Osteocyte (in vitro differentiated cells): Measurements from ENCODE around the gene LOXL1. TPM values are rescaled to one million over a fixed set of nuclear protein-coding genes. Genes with fewer than 3 reads are reported as not detected.

ENCODE experiments used
- DNase-seq: peaks from one replicate; pipeline ENCODE4 v3.0.0; 2021; ENCODE audit warnings: mixed read lengths; ENCODE audit not compliant: unreplicated experiment; ENCODE audit errors: extremely low spot score
- H3K27ac Mint-ChIP-seq: one replicate; pipeline ENCODE4 v1.8.0; 2021; ENCODE audit warnings: mild to moderate bottlenecking, mixed read lengths; ENCODE audit not compliant: unreplicated experiment
- H3K27me3 Mint-ChIP-seq: one replicate; pipeline ENCODE4 v1.8.0; 2021; ENCODE audit warnings: mixed read lengths; ENCODE audit not compliant: unreplicated experiment
- H3K36me3 Mint-ChIP-seq: one replicate; pipeline ENCODE4 v1.8.0; 2021; ENCODE audit warnings: mixed read lengths; ENCODE audit not compliant: unreplicated experiment
- H3K4me1 Mint-ChIP-seq: one replicate; pipeline ENCODE4 v1.8.0; 2021; ENCODE audit warnings: mixed read lengths; ENCODE audit not compliant: unreplicated experiment
- H3K4me3 Mint-ChIP-seq: one replicate; pipeline ENCODE4 v1.8.0; 2021; ENCODE audit warnings: mild to moderate bottlenecking, moderate library complexity, mixed read lengths; ENCODE audit not compliant: unreplicated experiment
- H3K9me3 Mint-ChIP-seq: one replicate; pipeline ENCODE4 v1.8.0; 2021; ENCODE audit warnings: mixed read lengths; ENCODE audit not compliant: unreplicated experiment
- total RNA-seq: library from RNA; stranded (reverse); gene quantifications from 2 replicates; pipeline ENCODE4 v1.2.1, GENCODE V29; 2021
- TF ChIP-seq, protein P1 (sequence below): fragments of 200-600 bp; sonication (generic); IDR thresholded peaks from 2 replicates; pipeline ENCODE4 v1.5.0; 2021; ENCODE audit warnings: antibody characterized with exemption, mild to moderate bottlenecking, moderate library complexity

Gene LOXL1
- total RNA-seq, 1 donor from 2014 or later: 417 TPM

DNA sequence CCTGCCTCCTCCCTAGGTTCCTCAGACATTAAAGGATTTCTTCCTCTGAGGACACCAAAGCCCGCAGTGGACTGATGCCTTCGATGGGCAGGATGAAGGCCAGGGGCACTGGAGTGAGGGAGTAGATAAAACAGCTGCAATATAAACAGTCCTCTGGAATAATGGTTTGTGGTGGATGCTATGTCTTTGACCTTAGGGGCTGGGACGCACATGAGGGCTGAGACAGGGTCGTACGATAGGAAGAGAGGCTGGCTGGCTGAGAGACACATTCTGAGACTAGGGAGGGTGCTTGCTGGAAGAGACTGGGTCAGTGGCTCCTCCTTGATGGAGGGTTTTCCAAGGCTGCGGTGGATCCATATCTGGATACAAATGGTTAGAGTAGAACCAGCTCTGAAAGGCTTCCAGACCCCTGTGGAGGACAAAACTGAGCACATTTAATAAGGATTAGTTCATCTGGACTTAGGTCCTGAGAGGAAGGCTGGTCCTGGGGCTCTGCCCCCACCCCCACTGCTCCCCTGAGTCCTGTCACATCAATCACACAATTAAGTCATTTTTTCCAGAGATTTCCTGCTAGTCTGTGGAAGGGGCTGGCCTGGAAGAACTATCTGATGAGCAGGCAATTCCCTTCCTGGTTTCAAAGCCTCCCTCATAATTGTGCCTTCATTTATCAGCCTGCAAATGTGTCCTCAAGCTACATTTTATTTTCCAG lies 37.1 kb upstream of the LOXL1 start:
- no peaks in the 10 kb centered on the region for H3K36me3 Mint-ChIP-seq

DNA sequence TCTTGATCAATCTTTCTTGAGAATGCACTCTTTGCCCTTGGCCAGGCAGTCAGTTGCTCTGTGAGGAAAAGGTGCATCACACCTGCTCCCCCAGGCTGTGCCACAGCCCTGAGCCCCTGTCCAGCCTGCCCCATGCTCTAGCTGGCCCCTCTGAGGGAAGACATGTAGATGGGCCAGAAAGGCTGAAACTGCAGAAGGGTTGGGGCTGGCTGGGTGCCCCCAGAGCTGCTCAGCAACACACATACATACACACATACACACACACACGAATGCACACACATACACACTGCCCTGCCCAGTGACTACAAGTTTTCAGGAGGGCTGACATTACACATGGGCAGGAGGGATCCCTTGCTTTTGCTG lies 36.5 kb upstream of the LOXL1 start:
- Mint-ChIP-seq H3K27ac (no peak overlapping the region), H3K4me1 (no peaks in the 10 kb centered on the region), H3K36me3 (no peaks in the 10 kb centered on the region), H3K9me3 (no peaks in the 10 kb centered on the region), H3K27me3 (peaks cover 40% of the 10 kb centered on the region), H3K4me3 (no peak overlapping the region)
- TF ChIP-seq, protein P1, sequence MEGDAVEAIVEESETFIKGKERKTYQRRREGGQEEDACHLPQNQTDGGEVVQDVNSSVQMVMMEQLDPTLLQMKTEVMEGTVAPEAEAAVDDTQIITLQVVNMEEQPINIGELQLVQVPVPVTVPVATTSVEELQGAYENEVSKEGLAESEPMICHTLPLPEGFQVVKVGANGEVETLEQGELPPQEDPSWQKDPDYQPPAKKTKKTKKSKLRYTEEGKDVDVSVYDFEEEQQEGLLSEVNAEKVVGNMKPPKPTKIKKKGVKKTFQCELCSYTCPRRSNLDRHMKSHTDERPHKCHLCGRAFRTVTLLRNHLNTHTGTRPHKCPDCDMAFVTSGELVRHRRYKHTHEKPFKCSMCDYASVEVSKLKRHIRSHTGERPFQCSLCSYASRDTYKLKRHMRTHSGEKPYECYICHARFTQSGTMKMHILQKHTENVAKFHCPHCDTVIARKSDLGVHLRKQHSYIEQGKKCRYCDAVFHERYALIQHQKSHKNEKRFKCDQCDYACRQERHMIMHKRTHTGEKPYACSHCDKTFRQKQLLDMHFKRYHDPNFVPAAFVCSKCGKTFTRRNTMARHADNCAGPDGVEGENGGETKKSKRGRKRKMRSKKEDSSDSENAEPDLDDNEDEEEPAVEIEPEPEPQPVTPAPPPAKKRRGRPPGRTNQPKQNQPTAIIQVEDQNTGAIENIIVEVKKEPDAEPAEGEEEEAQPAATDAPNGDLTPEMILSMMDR: no peak
- no peak for DNase-seq

More for the DNA sequence above, 37.1 kb upstream of the LOXL1 start:
- no peaks in the 10 kb centered on the region for H3K9me3 Mint-ChIP-seq
- H3K27me3 Mint-ChIP-seq: peaks cover 44% of the 10 kb centered on the region
- H3K4me1 Mint-ChIP-seq: no peaks in the 10 kb centered on the region
- H3K27ac Mint-ChIP-seq: no peak overlapping the region
- TF ChIP-seq, protein P1: no peak
- DNase-seq: no peak
- H3K4me3 Mint-ChIP-seq: no peak overlapping the region

DNA sequence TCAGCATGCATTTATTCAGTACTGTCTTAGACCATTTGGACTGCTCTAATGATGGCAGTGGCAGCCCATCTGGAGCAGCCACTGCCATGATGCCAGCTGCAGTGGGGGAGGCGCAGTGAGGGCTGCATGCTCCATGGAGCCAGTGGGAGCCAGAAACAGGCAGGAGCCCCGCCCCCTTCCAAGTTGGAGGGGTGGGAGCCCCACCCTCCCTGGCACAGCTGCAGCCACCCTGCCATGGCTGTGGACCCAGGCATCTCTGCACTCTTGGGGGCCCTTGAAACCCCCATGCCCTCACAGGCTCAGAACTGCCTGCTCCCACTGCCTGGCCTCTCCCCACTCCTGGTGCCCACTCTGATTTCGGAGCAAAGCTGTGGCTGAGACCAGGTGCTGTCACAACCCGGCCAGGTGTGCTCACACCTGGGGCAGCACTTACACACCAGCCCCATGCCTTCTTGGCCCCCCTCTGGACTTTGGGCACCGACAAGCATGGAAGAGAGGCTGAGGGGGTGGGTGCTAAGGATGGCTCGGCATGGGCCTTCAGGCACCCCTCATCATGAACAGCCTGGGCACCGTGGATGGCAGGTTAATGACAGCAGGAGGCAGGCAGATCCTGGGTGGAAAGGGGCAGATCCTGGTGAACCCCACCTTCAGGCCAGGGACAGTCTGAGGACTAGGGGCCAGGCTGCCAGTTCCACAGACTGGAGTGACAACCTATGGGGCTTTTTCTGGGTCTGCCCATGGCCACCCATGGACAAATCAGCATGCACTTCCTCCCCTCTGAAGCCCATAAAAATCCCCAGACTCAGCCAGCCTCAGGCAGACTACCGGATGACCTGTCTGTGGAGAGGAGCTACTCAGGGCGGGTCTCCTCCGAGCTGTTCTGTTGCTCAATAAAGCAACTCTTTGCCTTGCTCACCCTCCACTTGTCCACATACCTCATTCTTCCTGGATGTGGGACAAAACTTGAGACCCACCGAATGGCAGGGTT lies 34.6 kb upstream of the LOXL1 start:
- TF ChIP-seq, protein P1: no peak
- Mint-ChIP-seq H3K36me3 (no peaks in the 10 kb centered on the region), H3K27ac (no peak overlapping the region), H3K27me3 (peaks cover 34% of the 10 kb centered on the region), H3K4me1 (no peaks in the 10 kb centered on the region), H3K9me3 (no peaks in the 10 kb centered on the region), H3K4me3 (no peak overlapping the region)
- no peak for DNase-seq

DNA sequence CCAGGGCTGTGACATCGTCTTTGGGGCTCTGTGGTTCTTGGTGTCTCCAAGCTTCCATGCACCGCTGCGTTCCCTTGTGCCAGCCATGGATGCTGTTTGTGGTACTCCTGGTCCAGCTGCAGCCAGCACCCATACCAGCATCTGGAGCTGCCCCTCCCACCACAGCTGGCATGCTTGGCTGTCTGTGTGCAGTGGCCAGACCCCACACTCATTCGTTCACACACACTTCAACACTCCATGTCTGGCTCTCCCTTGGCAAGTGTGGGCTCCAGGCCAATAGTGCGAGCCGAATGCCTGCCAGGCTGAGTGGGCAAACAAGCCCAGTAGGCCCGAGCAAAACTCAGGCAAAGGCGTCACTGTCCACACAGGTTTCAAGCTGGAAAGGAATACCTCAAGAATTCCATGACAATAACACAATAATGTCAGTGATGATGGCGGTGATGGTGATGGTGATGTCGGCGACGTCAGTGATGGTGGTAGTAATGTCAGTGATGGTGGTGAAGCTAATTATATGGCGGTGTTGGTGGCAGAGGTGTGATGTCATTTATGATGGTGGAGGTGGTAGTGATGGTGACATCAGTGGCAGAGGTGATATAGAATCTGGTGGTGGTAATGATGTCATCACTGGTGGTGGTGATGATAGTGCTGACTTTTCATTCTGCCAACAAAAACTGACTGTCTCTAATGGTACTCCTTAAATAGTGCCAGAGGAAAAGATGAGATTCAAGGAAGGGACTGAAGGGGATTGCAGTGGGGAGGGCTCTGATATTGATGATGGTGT lies 33.6 kb upstream of the LOXL1 start:
- Mint-ChIP-seq H3K27ac (no peak overlapping the region), H3K9me3 (no peaks in the 10 kb centered on the region), H3K4me3 (no peak overlapping the region), H3K4me1 (peaks cover 8% of the 10 kb centered on the region), H3K36me3 (no peaks in the 10 kb centered on the region), H3K27me3 (peaks cover 33% of the 10 kb centered on the region)
- DNase-seq: no peak
- TF ChIP-seq, protein P1: no peak
